SU-DHL-6 (cell line): ENCODE data around the gene FKBP2.

Experiments
- EZH2phosphoT487 ChIP-seq: fragments of 200-600 bp; sonication (generic), shearing (Covaris generic); conservative IDR thresholded peaks from 2 replicates; pipeline ENCODE4 v1.6.1; 2018; ENCODE audit warnings: mild to moderate bottlenecking, antibody characterized with exemption, low read length, moderate library complexity, mixed read lengths
- TF ChIP-seq, protein P1 (sequence below): fragments of 200-600 bp; sonication (generic); IDR thresholded peaks from one replicate; pipeline ENCODE4 v1.5.1; 2017; ENCODE audit warnings: antibody characterized with exemption, mild to moderate bottlenecking, low read length, moderate library complexity; ENCODE audit not compliant: insufficient read depth, poor library complexity, severe bottlenecking

DNA sequence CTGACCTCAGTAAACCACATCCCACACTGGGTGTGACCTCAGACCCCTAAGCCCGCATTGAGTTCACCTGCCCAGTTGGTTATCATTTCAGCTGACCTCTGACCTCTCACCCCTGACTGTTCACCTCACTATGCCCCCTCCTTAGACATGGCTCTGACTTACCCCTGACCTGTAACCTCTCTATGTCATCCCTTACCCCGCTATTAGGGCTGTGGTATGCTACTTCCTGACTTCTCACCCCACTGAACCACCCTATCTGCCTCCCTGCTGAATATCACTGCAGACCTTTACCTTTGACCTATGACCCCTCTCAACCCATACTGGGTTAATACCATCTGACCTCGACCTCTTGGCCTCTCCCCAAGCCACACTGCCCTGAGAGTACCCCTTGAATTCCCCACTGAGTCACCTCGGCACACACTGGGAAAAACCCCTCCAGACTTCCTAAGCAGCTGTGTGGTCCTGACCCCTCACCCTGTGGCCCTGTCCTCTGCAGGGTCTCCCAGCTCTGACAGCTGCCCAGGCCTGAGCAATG lies 18.7 kb downstream of the FKBP2 start:
- TF ChIP-seq, protein P1, sequence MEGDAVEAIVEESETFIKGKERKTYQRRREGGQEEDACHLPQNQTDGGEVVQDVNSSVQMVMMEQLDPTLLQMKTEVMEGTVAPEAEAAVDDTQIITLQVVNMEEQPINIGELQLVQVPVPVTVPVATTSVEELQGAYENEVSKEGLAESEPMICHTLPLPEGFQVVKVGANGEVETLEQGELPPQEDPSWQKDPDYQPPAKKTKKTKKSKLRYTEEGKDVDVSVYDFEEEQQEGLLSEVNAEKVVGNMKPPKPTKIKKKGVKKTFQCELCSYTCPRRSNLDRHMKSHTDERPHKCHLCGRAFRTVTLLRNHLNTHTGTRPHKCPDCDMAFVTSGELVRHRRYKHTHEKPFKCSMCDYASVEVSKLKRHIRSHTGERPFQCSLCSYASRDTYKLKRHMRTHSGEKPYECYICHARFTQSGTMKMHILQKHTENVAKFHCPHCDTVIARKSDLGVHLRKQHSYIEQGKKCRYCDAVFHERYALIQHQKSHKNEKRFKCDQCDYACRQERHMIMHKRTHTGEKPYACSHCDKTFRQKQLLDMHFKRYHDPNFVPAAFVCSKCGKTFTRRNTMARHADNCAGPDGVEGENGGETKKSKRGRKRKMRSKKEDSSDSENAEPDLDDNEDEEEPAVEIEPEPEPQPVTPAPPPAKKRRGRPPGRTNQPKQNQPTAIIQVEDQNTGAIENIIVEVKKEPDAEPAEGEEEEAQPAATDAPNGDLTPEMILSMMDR, result no peak
- TF ChIP-seq EZH2phosphoT487, result no peak
